ENCODE measurements around the gene PRR15L.
"Not testable (repeated sequence)": the region's sequence is repeated elsewhere in the genome, so short reads cannot be mapped to it uniquely, and the experiment has no call there.

PRR15L gene

GRCh38 chr17:47956791-47957590 is 692 bp downstream of the PRR15L start:
- DNase-seq, result no peak

- DNase-seq, result no peak
Measured at GRCh38 chr17:47955497-47956461, 1.9 kb downstream of the PRR15L start.

- no peak for DNase-seq
Measured at GRCh38 chr17:47953909-47954308, 3.8 kb downstream of the PRR15L start.

GRCh38 chr17:47952171-47953021 is 5.3 kb downstream of the PRR15L start:
- DNase-seq, result no peak

GRCh38 chr17:47950448-47950847 is 7.2 kb downstream of the PRR15L start:
- no peak for DNase-seq

- DNase-seq, result no peak
Measured at GRCh38 chr17:47949946-47950345, 7.7 kb downstream of the PRR15L start.

GRCh38 chr17:47949197-47949759 is 8.4 kb downstream of the PRR15L start:
- DNase-seq, result peak; percentile 85

- no peak for DNase-seq
Measured at GRCh38 chr17:47948706-47949196, 8.9 kb downstream of the PRR15L start.

- peak; percentile 90 for DNase-seq
Measured at GRCh38 chr17:47946929-47947397, 10.7 kb downstream of the PRR15L start.

GRCh38 chr17:47946516-47946915 is 11.2 kb downstream of the PRR15L start:
- no peak for DNase-seq

- DNase-seq, result no peak
Measured at GRCh38 chr17:47945529-47946508, 11.9 kb downstream of the PRR15L start.

GRCh38 chr17:47945080-47945479 is 12.6 kb downstream of the PRR15L start:
- peak; percentile 48 for DNase-seq

GRCh38 chr17:47942568-47942967 is 15.1 kb downstream of the PRR15L start:
- DNase-seq, result no peak

GRCh38 chr17:47942096-47942510 is 15.6 kb downstream of the PRR15L start:
- no peak for DNase-seq

GRCh38 chr17:47941246-47942095 is 16.2 kb downstream of the PRR15L start, which contains the start of gene PNPO:
TSS of gene PNPO (plus strand) at chr17:47941571. CDS start at chr17:47941676, 105 bp downstream.
- DNase-seq, result peak; percentile 99

- no peak for DNase-seq
Measured at GRCh38 chr17:47937941-47938340, 19.7 kb downstream of the PRR15L start.

GRCh38 chr17:47935961-47936360 is 21.7 kb downstream of the PRR15L start:
- DNase-seq, result no peak

GRCh38 chr17:47935468-47935867 is 22.2 kb downstream of the PRR15L start:
- not testable (repeated sequence) for DNase-seq

- no peak for DNase-seq
Measured at GRCh38 chr17:47934856-47935255, 22.8 kb downstream of the PRR15L start.

GRCh38 chr17:47931848-47932247 is 25.8 kb downstream of the PRR15L start:
- no peak for DNase-seq

All from activated CD4-positive, alpha-beta T cell treated with anti-CD3 and anti-CD28 coated beads, Interleukin-10, Interleukin-2, amounts not matched to agents 100 ng/mL and 50 ng/mL, durations not matched to agents 16 hours and 8 hours (primary cell).